Stimulated activated CD8-positive, alpha-beta memory T cell treated with anti-CD3 and anti-CD28 coated beads, Interleukin-4, amount 100 ng/mL, for 24 hours (primary cell): ENCODE results near the gene ANKS1B.

Experiments used
- DNase-seq: peaks from one replicate; pipeline ENCODE4 v3.0.0-alpha.2; 2020; ENCODE audit warnings: low read depth

ANKS1B gene

DNA sequence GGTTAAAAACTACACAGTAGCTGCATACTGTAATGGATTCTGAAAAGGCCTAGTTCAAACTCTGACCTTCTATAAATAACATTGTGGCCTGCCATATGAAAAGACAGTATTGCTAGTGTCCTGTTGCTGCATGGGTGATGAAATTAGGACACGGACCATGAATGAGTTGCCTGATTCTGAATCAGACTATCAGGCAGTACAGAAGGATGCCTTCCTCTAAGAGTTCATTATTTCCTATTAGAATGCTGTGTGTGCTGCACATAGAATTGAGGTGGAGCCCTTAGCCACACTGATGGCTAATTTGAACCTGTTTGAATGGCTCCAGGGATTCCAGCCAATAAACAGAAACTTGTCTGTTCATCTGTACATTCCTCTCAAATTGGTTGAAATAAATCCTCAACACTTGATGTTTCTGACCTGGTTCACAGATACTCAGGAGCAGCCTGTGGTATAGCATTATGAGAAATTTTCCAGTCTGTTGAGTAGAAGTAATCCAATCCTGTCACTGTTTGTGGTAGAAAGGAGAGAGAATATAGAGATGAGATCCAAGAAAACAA lies 856.4 kb downstream of the ANKS1B start:
- DNase-seq: no peak

DNA sequence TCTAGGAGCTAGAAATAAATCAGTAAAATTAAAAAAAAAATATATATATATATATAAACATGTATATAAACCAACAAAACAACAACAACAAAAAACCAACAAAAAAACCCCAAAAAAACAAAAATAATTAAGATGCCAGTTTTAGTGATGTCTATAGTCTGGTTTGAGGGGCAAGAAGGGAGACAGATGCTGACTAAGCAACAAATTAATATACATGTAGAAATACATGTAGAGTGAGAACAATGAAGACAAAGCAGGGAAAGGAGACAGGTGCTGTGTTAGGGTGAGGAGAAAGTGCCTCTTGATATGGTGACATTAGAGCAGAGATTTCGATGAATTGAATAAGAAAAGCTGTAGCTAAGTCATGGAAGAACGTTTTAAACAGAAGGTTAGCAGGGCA lies 861.8 kb downstream of the ANKS1B start:
- no peak for DNase-seq

DNA sequence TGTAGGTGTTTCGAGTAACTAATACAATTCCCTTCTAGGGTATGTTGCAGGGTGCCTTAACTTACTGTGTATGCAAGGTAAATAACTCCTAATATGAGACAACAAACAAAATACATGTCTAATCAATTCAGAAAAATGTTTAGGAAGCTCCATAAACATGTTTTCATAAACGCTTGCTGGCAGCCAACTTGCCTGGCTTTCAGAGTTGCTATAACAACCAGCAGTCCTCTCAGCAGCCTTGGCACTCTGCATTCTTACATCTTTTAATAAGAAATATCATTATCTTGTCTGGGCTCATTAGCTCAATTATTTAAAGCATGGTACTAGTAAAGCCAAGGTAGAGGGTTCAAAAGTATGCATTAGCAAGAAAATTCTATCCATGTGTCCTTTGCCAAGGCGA lies 862.2 kb downstream of the ANKS1B start:
- DNase-seq: no peak

DNA sequence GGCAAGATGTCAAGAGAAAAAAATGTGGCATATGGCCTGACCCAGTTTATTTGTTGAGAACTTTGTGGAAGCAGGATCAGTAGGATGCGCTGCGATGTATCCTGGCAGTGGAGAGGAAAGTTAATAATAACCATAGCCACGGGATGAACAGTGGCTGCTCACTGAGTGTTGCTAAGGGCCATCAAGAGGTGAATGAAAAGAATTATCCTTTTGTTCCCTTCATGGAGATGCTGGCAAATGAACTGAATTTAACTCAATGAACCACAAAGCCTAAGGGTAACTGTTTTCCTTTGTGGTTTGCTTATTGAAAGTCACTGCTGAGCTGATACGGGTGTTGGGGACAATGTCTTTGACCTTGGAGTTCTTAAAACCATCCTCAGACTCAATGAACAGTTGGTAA lies 863.2 kb downstream of the ANKS1B start:
- no peak for DNase-seq

DNA sequence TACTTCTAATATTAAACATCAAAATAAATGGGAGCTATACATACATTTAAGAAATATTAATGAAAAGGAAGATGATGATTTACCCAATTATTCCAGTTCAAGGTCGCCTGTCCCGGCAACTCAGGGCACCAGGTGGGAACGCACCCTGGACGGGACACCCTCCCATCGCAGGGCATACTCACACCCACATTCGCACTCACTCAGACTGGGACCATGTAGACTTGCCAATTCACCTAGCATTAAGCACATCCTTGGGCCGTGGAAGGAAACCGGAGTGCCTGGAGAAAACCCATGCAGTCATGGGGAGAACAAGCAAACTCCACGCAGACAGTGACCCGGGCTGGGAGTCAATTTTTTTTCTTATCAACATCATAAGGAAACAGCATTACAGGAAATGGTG lies 864.8 kb downstream of the ANKS1B start:
- no peak for DNase-seq

DNA sequence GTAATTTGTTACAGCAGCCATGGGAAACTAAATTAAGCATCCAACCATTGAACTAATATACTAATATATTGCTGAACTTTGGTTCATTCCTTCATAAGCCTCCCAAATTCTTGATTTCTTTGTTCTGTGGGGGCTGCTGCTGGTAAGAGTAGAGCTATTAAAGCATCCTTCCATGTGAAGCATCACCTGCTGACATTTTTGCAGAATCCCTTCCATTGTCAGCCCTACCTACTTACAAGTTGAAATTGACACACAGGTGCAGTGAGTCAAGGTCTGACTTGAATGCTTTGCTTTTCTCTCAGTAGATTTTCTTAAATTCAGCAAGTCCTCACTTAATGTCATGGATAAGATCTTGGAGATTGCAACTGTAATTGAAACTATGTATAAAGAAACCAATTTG lies 865.3 kb downstream of the ANKS1B start:
- no peak for DNase-seq

DNA sequence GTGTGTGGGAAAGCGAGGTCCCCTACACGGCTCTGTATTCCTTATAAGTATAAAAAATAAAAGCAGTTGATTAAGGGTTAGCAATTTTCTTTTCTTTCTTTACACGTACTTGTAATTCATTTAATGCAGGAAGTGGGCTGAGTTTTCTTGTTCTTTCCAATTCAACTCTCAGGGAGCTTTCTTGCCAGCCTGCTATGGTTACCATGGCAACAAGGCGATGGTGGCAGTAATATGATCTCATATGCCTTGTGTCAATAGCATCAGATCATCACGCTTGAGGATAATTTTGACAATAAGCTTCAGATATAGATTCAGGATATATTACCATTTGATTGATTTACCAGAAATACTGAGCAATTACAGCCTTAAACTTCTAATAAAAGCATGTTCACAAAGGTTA lies 873.1 kb downstream of the ANKS1B start:
- DNase-seq: no peak

DNA sequence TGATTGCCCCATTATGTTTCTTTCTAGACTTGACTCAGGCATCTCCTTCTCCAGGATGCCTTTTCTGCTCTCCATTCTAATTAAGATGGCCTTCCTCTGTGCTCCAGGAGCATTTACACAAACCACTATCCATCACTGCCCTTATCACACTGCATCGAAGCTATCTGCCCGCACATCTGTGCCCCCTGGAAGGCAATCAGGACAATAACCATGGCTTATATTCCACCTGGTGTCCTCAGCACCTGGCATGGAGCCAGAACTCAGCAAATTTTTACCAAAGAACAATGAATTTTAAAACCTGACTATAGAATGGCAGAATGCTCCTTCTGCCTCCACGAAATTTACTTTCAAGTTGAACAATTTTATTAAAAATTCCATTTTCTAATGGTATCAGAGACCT lies 873.9 kb downstream of the ANKS1B start:
- no peak for DNase-seq

DNA sequence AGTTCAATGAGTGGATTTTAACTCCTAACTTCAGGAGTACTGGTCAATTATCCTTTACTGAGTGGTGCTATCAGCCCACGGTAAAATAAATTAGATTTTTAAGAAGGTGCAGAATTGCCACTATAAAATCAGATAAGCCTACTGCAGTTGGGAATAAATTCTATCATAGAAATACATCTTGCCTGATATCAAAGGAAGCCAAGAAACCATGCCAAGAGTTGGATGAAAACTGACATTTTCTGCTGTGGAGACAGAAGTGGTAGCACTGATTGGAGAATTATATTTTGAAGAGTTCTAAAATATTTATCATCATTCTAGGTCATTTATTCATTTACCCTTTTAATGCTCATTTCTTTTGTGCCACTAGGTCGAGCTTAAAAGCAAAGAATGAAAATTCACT lies 874.5 kb downstream of the ANKS1B start:
- DNase-seq: no peak

DNA sequence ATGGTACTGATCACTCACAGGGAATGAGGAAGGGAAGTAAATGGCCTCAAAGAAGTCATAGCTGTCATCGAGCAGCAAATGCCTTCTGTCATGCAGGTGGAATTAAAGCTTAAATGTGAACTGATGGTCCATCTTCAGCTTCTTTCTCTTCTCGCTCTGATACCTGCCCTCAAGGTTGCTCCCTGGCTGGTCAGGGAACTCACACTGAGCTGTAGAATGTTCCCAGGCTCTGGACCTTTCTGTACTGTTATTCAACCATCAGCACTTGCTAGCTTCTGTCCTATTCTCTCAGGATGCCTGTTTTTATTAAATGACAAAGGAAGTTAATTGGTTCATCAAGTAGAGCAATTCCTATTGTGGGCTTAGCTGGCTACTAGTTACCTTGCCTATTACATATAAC lies 875.8 kb downstream of the ANKS1B start:
- no peak for DNase-seq

DNA sequence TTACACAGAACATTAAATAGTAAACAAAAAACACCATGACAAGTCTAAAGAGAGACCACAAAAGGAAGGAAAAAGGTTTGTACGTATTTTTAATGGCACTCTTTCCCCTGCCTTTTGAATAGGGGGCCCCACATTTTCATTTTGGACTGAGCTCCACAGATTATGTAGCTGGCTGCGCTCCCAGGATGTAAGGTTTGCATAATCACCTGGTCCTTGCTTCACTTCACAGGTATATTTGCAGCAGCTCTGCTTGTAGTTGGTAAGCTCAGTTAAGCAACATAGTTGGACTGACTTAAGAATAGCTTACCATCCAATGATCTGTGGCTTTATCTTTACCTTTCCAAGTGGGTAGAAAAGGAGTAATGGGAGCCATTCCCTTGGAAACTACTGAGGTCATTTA lies 885.0 kb downstream of the ANKS1B start:
- DNase-seq: no peak

DNA sequence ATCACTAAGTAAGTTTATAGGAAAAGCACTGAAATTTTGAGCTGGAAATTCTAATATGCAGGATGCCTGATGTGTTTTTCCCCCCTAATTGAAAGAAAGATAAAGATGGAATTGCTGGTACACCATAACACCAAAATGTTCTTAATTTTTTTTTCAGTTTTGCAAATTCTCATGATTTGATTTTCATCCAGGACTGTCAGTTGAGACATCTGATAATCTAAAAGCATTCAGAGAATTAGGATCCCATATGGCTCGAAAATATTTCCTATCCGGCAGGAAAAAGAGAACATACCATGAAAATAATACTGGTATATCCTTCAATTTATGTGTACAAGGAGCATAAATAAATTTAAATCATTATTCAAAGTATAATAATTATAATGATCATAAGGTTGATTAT lies 887.6 kb downstream of the ANKS1B start:
- no peak for DNase-seq

DNA sequence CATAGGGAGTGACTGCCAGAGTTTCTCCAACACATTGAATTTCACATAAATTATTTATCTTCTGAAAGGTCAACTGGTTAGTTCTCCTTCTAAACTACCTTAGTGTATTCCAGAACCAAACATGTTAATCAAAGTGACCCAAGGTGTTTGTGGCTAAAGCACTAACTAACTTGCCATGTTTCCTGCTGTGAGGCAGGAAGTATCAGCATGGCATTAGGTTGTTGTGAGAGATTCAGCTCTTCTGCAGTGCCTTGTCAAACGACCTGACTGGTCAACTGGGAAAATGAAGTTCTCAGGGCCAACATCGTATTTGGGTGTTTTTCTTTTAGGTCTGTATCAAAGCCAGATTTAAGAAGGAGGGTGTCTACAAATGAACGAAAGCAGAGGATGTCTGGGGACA lies 891.6 kb downstream of the ANKS1B start:
- DNase-seq: no peak

DNA sequence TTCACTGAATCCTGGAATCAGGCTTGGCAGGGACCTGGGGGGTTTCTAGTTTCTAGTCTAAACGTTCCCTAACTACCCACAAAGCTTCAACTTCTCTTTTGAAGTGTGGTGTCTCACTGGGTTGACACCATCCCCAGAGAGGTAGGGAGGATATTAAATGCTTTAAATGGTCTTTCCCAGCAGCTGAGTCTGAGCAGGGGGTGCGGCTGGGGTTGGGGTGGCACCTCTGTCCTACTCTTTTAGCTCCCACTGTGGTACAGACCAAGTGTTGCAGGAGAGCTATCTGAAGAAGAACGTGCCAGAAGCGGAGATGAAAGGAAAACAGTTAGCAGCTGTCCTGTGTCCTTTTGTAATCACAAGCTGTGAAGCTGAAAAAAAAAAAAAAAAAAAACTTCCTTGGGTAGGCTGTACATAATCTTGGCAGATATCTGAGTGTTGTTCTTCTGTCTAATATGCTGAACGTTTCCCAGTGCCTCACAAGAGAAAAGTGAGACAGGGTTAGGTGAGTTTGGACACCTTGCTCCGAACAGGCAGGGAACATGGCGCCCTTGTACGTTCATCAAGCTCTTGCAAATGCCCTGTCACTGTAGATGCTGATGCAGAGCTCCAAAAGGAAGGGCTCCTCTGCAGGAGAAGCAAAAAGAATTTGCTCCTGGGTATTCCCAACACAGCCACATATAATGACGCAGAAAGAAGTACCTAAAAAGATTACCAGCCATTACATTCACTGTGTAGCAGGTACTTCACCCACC lies 892.5 kb downstream of the ANKS1B start:
- no peak for DNase-seq

DNA sequence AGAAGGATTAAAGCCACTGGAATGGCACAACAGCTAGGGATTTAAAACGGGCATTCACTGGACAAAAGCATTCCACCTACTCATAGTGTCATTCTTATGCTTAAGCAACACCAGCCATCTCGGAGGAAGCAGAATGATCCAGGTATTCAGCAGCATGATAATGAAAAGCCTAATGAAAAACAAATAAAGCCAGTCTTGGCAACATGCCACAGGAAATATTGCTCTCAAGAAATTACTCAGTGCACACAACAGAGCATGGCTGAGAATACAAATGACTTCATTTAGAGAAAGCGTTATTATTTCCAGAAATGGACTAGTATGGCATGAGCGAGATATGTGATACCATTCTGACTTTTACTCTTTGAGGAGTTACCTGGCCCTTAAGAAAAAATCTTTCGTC lies 897.5 kb downstream of the ANKS1B start:
- no peak for DNase-seq

DNA sequence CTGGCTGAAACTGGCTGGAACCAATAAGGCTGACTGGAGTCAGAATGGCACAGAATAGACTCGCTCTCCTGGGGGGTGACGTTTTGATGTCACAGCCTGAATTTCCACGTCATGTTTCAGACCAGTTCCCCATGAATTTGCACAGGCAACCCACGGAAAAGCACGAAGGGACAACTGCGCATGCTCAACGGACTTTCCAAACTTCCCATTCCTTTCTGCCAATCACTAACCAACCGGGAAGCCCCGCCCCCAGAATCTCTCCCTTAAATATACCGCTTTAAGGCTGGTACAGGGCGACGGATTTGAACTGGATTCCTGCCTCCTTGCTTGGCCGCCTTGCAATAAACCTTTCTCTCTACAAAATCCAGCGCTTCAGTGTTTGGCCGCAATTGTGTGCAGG lies 904.9 kb downstream of the ANKS1B start:
- DNase-seq: no peak

DNA sequence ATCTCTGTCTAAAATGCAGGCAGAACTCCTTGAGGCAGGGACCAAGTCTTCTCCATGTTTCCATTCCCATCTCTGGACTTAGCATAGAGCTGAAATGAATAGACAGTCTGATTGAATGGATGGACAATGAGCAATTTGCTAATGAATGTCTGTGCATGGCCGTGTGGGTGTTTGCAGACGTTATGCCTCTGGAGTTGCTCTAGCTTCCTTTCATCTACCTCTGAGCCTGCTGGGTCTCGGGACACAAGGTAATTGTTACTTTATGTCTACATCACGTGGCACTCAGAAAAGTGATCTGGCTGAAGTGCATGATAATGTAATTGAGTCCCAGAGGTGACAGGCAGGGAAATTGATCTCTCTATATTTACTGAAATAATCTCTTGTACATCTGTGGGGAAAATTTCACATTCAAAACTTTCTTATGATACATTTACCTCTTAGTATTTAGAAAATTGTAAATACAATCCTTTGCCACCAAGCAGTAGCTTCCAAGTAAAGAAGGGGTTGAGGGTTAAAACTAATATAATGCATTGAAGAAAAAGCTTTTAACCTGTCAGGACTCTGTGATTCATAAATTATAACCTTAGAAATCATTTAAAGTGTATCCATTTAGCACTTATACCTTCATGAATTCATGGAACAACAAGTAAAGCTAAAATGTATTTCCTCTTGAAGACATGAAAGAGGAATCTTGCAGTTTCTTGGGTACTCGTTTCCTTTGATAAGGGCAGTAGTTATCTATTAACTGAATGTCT lies 915.6 kb downstream of the ANKS1B start:
- DNase-seq: no peak

DNA sequence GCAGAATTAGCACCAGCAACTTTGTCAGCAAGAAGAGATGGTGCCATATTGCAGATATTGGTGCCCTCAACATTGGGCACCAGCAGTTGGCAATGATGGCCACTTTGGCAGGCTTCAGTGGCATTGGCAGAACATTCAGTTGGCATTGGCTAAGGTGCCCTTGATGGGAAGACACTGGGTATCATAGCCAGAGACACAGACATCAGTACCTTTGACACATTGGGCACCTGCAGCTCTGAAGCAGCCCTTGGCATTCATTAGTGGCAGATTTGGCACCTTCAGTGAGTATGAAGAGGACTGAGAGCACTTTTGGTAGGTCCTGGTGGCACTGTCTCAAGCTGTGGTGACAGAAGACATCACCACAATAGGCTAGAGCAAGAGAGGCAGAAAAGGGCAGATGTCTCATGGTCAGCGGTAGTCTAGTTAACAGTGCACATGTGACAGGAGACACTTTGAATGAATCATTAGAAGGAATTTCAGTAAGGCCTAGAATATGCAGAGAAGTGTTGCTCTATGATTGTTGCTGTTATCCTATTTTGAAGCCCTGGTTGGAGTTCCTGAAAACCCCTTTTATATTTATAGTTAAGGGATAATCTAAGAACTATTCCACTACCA lies 917.5 kb downstream of the ANKS1B start:
- no peak for DNase-seq

DNA sequence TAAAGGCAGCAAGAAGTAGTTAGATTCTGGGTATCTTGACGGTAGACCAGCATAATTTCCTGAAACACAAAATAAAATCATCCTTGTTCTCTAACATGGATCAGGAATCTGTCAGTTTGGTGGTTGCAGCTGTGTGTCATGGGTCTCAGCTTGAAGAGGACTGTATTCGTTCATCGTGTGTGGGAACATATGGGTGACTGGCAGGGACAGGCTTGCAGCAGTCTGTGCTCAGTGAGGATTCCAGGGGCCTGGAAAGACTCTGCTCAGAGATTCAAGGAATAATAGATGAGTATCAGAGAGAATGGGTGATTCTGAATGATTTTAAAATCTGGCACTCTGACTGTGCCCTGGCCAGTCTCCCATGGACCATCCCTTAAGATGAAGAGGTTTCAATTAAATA lies 918.0 kb downstream of the ANKS1B start:
- DNase-seq: no peak

DNA sequence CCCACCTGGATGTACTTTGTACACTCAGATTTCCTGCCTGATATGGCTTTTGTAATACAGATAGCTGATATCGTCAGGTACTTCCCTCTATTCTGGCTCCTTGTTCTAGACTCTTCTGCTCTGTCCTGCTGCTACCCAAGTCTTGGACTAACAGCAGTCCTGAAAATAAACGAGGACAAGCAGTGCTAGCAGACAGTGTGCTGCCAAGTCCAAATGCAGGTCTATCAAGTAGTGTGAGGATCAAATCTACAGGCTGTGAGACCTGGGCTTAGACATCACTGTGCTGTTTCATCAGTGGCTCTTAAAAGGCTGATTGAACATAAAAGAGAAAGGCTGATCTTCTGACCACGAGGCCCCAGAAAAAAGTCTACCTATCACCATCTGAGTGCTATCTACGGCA lies 921.6 kb downstream of the ANKS1B start:
- DNase-seq: no peak

DNA sequence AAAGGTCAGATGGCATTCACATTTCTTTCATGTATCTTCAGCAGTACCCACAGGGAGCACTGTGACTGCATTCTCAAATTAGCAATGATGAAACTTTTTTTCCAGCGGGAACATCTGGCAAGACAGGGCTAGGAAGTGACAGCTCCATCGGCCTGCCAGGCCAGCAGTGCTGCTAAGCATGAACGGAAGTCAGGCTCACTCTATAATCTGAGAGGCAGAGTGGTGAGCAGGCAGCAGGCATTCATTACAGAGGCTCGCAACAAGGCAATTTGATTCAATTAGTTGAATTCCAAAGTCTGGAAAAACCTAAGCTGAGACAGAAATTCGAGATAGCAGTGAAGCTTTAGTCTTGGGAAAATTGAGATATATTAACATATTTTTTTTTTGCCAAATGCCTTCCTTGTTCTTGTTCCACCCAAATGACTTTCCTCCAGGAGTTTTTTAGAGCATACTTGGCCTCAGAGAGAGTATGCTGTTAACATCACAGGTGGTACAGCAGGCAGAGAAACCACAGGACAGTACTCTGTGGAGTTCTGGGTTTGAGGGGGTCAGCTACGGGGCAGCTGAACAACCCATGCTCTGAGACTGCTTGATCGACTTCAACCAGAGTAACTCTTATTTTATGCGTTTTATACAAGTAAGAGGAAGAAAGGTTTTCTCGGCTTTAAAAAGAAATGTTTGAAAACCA lies 924.8 kb downstream of the ANKS1B start:
- no peak for DNase-seq

DNA sequence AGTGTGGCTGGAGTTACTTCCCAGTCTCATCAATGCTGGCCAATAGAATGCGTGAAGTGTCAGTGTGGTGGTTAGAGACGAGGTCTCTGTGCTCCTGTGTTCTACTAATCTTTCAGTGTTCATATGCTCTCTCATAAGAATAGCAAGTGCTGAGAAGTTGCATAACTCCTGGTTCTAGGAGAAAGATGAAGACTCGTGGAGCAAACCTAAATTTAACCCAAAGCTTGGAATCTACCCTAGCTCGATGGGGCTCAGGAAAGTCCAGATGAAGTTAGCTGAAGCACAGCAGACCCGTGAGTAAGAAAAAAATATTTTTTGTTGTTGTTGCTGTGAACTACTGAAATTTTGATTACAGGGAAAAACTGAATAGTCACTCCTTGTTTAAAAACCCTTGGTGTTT lies 927.1 kb downstream of the ANKS1B start:
- DNase-seq: no peak

DNA sequence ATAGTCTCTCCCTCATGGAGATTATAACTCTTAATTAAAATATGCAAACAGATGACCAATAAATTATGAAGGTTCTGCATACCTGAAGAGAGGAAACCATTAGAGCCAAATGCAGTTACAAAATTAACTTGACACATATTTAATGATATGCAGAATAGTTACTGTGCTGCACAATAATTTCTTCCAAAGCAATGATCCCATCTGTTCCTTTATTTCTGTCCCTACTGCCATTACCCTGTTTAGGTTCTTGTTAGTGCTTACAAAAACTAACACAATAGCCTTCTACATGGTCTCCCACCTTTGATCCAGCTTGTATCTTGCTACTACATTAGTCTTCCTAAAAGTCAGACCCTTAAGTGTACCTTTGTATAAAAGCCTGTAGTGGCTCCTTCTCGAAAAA lies 928.5 kb downstream of the ANKS1B start:
- DNase-seq: no peak
